ACHN (cell line): ENCODE data around the gene GGN.
A peak's percentile ranks its signal among the peaks of the same experiment; 100 is the strongest.
"Not testable (repeated sequence)": the region's sequence is repeated elsewhere in the genome, so short reads cannot be mapped to it uniquely, and the experiment has no call there.

Experiments
- DNase-seq: peaks from one replicate; pipeline ENCODE4 v3.0.0-alpha.2; 2015
- in situ Hi-C: cut with HindIII; loops from 2 replicates; pipeline ENCODE4 v1.10.0; 2017; ENCODE audit warnings: low sequenced_read_pairs, low pct_ligation_motif_present, low pct_unique_long_range_greater_than_20kb

The GGN gene

DNA sequence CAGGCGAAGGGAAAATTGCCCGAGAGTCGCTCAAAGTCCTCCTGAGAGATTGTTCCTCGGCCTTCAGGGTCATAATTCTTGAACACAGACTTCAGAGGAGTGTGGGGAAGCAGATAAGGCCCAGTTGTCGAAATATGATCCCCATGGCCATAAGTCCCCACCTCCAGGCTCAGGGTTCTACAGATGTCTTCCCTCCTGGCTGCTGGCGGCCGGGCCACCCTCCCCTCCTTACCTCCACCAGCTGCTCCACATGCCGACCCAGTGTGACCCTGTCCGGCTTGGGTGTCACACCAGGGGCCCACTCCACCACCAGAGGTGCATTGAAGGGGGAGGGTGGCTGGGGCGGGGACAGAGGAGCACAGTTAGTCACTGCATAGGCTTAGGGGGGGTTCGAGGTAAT lies 25.1 kb upstream of the GGN start:
- no peak for DNase-seq
- in situ Hi-C loops = no loop called here

DNA sequence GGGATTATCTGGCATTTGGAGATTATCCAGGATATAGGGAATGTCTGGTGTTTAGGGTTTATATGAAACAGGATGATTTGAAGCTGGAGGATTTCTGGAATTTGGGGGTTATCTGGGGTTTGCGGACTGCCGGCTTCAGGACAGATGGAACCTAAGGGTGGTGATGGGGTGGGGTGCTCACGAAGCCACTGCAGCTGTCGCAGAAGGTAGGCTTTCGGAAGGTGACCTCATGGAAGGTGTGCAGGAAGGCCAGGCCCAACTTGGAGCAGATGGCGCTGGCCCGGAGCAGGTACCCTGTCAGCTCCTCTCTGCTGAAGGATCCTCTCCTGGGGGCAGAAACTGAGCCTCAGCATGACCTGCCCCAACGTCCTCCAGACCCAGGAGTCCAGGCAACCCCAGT lies 24.7 kb upstream of the GGN start:
- in situ Hi-C loops = no loop called here
- no peak for DNase-seq

DNA sequence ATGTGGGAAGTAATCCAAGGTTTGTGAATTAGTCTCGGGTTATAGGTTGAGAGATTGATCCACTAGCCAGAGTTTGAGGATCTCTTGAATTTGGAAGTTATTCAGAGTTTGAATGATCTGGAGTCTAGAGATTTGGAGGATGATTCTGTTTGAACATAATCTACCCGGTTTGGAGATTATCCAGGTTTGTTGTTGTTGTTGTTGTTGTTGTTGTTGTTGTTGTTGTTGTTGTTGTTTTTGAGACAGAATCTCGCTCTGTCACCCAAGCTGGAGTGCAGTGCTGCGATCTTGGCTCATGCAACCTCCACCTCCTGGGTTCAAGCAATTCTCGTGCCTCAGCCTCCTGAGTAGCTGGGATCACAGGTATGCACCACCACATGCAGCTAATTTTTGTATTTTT lies 24.1 kb upstream of the GGN start:
- in situ Hi-C loops, DNase-seq: not testable (repeated sequence)

DNA sequence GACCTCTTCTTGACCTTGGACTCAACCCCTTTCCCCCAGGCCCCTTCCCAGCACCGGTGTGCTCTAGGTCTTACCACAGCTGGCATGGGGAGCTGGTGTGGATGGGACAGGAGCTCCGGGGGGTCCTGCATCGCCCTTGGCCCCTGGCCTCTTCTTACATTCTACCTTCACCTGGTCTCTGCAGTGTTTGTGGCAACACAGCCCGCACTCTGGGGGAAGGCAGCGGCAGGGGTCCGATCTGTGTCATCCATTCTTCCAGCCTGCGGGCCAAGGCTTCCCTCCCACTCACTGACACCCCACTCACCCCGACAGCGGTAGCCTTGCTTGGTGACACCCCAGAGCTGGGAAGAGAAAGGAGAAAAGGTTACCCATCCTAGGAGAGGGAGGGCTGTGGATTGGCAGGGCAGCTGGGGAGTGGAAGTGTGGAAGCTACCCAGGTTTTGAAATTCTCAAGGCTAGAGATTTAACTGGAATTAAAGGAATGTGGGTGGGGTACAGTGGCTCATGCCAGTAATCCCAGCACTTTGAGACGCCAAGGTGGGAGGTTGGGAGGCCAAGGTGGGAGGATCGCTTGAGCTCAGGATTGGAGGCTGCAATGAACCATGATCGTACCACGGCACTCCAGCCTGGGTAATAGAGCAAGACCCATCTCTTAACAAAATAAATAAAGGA lies 23.3 kb upstream of the GGN start:
- no peak for DNase-seq

DNA sequence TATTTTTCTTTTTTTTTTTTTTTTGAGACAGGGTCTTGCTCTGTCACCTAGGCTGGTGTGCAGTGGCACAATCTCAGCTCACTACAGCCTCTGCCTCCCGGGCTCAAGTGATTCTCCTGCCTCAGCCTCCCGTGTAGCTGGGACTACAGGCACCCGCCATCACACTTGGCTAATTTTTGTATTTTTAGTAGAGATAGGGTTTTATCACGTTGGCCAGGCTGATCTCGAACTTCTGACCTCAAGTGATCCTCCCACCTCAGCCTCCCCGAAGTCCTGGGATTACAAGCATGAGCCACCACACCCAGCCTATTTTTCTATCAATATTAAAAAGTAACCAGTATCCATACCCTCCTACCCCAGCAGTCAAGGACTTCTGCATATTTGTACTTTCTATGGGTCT lies 22.6 kb upstream of the GGN start:
- in situ Hi-C loops, DNase-seq: not testable (repeated sequence)

More for the DNA sequence above, 23.3 kb upstream of the GGN start:
- in situ Hi-C loops = no loop called here

DNA sequence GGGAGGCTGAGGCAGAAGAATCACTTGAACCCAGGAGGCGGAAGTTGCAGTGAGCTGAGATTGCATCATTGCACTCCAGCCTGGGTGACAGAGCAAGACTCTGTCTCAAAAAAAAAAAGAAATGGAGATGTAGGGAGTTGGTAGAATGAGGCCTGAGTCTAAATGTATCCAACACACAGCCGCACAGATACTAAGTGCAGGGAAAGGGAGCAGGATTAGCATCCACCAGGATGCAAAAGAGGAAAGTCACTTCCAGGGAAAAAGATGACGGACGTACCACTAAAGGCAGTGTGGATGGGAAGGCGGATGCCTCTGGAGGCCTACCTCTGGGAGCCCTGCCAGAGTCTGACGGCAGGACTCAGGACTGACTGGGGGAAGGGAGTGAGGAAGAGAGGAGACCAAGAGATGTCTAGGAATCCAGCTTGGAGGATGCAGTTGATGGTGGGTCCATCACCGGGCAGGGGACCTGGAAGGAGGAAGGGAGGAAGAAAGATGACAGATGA lies 21.8 kb upstream of the GGN start:
- in situ Hi-C loops = no loop called here
- no peak for DNase-seq

DNA sequence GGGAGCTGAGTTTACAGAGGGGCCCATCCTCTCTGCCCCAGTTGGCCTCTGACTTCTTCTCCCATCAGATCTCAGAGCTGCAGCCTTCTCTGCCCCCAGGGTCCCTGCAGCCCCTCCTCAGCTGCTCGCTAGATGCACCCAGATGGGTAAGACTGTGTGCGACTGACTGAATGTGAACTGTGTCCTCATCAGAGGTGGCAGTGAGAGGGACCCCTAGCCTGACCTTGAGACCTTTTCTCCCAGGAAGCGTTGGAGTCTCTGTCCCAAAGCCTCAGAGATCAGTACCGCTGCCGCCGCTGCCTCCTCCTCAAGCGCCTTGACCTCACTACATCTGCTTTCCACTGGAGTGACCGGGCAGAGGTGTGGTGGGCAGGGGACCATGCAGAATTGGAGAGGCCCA lies 17.4 kb upstream of the GGN start:
- no peak for DNase-seq
- in situ Hi-C loops = no loop called here

DNA sequence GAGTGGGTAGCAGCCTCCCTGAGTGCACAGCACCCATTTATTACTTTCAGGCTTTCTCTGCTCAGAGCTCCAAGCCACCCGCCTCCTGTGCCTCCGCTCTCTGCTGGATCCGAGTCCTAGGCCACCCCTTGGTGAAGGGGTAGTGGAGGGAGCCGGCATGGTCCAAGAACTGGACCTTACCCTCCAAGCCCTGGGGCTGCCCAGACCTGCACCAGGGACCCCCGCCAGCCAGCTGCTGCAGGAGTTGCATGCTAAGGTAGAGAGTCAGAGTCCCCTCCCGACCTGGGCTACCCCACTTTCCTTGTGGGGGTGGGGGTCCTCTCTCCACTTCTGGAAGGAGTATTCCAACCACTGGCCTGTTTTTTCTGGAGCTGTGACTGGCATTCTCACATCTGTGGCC lies 17.0 kb upstream of the GGN start:
- in situ Hi-C loops = no loop called here
- DNase-seq = no peak

DNA sequence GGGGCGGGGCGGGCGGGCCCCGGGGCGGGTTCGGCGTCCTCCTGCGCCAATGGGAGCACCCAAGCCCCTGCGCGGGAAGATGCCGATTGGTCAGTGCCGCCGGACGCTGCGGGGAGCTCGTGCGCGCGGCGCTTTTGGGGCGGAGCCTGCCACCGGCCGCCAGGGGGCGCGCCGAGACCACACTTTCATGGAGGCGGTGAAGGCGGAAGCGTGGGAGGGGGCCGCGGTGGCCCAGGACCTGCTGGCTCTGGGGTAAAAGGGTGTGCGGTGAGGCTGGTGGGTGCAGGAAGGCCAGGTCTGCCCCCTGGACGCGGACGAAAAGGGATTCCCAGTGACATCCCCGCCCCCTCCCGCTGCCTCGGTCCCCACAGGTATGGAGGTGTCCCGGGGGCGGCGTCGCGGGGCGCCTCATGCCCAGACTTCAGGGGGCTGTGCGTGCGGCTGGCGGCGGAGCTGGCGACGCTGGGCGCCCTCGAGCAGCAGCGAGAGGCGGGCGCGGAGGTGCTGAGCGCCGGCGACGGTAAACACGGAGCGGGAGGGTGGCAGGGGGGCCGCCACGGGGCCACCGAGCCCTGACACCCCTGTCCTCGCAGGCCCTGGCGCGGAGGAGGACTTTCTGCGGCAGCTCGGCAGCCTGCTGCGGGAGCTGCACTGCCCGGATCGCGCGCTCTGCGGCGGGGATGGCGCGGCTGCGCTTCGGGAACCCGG lies 15.3 kb upstream of the GGN start, which contains the start of gene FAM98C:
TSS of gene FAM98C (plus strand) at position 127 of the 708 bp plus-strand sequence. CDS start at position 188, 61 bp downstream.
- peak; percentile 92 for DNase-seq
- in situ Hi-C loops = no loop called here

DNA sequence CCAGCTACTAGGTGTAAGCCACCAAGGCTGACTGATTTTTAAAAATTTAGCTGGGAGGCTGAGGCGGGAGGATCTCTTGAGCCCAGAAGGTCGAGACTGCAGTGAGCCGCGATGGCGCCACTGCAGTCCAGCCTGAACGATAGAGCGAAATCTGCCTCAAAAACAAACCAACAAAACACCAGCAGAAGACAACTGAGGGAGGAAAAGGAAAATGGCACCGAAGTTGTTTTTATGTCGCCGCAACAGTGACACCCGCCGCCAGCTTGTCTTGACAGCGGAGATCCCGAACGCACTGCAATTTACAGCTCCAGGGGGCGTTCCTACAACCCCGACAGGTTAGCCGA lies 14.8 kb upstream of the GGN start:
- no peak for DNase-seq
- in situ Hi-C loops = no loop called here

DNA sequence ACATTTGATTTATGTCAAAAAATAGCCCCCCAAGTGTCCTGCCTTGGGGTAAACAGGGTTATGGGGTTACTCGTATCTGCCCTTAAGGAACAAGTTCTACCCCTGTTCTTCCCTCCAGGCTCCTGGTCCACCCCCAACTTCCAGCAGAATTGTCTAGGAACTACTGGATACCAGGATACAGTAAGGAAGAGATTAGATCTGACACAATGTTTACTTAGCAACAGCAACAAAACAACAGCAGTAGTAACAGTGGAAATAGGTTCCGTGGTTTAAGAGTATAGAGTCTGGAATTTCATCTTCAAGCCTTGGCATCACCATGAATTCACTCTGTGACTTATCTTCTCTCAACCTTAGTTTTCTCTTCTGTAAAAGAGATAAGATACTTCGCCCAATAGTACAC lies 13.3 kb upstream of the GGN start:
- in situ Hi-C loops = no loop called here
- no peak for DNase-seq

DNA sequence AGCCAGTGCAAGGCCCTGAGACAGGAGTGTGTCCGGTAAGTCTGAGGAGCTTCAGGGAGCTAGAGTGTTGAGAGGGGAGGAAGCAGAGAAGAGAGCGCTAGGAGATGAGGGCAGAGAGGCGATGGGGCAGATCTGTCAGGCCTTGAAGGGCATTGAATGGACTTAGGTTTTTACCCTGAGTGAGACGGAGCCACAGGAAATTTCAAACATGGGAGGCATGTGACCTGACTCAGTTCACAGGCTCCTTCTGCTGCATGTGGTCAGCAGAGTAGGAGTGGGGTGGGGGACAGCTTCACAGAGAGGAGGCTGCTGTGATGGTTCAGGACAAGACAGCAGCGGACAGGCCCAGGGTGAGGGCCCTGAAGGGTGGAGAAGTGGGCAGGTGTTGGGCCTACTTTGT lies 12.5 kb upstream of the GGN start:
- DNase-seq = no peak
- in situ Hi-C loops = no loop called here

DNA sequence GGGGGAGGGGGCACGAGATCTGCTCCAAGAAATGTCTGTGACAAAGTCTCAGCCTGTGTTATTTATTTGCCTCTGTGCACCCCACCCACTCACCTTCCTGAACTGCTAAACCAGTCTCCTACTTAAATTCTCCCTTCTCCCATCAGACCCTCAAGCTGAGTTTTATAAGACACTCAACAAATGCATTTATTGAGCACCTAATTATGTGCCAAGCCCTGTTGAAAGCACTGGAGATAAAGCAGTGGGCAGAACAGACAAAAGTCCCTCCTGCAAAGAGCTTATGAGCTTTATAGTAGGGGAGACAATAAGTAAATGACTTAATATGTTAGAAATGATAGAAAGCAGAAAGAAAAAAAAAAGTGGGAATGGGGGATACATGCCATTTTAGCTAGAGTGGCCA lies 11.7 kb upstream of the GGN start:
- DNase-seq = no peak

DNA sequence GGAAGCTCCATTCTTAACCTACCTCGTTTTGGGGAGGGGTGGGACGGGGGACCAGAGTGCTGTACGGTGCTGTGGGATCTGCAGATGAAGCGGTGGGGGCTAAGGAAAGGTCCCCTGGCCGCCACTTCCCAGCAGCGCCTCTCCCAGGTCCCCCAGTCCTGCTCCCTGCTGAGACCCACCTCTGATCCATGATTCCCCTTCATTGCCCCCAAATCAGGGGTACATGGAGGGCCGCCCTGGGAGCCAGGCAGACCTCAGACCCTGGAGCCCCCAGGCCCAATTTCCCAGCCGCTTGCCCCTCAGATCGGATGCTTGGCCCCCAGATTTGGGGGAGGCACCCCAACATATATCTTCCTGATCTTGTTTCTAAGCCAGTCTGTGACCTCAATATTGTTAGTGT lies 11.2 kb upstream of the GGN start:
- in situ Hi-C loops = no loop called here
- DNase-seq = no peak

More for the DNA sequence above, 11.7 kb upstream of the GGN start:
- in situ Hi-C loops = no loop called here

DNA sequence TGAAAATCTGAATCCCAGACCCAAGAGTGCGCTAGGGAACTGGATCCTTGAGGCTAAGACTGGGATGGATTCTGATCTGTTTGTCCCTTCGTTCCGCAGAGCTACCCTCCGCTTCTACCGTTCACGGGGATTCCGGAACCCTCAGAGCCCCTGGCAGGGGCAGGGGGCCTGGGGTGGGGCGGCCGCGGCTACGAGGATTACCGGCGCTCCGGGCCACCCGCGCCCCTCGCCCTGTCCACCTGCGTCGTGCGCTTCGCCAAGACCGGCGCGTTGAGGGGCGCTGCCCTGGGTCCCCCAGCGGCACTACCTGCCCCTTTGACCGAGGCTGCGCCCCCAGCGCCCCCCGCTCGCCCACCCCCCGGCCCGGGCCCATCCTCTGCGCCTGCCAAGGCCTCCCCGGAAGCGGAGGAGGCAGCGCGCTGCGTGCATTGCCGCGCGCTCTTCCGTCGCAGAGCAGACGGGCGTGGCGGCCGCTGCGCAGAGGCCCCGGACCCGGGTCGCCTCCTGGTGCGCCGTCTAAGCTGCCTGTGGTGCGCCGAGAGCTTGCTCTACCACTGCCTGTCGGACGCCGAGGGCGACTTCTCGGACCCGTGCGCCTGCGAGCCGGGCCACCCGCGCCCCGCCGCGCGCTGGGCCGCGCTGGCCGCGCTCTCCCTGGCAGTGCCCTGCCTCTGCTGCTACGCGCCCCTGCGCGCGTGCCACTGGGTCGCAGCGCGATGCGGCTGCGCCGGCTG lies 7.7 kb upstream of the GGN start:
- no peak for DNase-seq
- in situ Hi-C loops = no loop called here

DNA sequence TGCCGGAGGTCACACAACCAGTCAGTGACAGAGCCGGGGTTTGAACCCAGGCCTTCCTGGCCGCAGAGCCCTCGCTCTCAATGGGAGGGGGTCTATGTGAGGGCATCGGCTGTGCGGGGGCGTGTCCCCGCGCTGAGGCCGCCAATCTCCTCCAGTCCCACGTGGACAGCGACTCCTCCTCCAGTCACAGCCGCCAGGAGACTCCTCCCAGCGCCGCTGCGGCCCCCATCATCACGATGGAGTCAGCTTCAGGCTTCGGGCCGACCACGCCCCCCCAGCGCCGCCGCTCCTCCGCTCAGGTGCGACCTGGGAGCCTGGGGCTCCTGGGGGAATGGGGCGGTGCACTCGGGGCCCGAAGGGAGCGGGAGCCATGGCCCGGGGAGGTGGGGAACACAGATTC lies 6.7 kb upstream of the GGN start:
- in situ Hi-C loops = no loop called here

DNA sequence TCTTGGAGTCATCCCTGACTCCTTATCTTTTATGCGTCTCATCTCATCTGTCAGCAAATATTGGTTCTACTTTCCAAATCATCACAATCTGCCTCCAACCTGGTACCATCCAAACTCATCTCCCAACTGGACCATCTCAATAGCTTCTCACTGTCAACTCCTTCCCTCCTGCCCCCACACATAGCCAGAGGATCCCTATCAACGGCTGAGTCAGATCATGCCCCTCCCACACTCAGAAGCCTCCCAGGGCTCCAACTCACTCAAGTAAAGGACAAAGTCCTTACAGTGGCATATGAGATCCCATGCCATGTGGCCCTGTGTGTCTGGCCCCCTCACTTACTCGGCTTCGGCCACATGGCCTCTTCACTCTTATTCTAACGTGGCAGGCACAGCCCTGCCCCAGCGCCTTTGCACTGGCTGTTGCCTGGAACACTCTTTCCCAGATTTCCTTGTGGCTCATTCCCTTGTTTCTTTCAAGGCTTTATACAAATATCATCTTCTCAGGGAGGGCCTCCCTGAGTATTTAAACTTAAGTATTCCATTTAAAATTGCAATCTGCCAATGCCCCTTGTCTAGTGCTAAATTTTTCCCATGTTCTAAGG lies 5.0 kb upstream of the GGN start:
- in situ Hi-C loops = no loop called here
- no peak for DNase-seq

More for the DNA sequence above, 6.7 kb upstream of the GGN start:
- no peak for DNase-seq

DNA sequence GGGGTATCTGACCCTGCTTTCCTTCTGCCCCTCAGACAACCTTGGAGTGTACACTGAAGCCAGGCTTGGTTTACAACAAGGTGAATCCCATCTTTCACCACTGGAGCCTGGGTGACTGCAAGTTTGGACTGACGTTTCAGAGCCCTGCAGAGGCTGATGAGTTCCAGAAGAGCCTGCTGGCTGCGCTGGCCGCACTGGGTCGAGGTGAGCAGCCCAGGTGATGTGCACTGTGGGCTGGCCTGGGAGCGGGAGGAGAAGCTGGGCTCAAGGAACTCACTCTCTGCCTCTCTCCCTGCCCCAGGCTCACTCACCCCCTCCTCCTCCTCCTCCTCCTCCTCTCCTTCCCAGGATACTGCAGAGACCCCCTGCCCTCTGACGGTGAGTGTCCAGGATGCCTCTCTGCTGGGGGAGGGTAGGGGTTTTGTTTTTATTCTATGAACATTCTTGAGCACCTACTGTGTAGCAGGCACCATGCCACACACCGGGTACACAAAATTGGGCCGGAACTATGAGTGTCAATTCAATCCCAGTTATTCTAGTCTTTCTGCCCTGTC lies 4.2 kb upstream of the GGN start:
- DNase-seq = no peak
- in situ Hi-C loops = no loop called here
